Transverse colon (tissue), 3 donors: Measurements from ENCODE around the gene ROBO1.

Experiments
- EP300 ChIP-seq: sonication (generic); formaldehyde crosslinking; IDR thresholded peaks from one replicate; pipeline ENCODE4 v1.6.1; 2017; ENCODE audit warnings: antibody characterized with exemption, low read depth
- POLR2AphosphoS5 ChIP-seq, 3 donors: sonication (generic); formaldehyde crosslinking; IDR thresholded peaks; one replicate each; pipeline ENCODE4 v1.6.1; 2016; ENCODE audit warnings: antibody characterized with exemption in 3 of 3

- TF ChIP-seq EP300 (no peak), POLR2AphosphoS5 (IDR thresholded peaks at IDR 0.05) (no peak)
Observed at GRCh38 chr3:79001255-79001654, 766.5 kb downstream of the ROBO1 start.
